Measurements from ENCODE around the gene SLC6A3. TPM values are rescaled to one million over a fixed set of nuclear protein-coding genes. Genes with fewer than 3 reads are reported as not detected.
"Not testable (repeated sequence)": the region's sequence is repeated elsewhere in the genome, so short reads cannot be mapped to it uniquely, and the experiment has no call there.

SLC6A3 gene
- total RNA-seq, 2 experiments from 2014 or later, result 0.08 TPM; not detected in 1

DNA sequence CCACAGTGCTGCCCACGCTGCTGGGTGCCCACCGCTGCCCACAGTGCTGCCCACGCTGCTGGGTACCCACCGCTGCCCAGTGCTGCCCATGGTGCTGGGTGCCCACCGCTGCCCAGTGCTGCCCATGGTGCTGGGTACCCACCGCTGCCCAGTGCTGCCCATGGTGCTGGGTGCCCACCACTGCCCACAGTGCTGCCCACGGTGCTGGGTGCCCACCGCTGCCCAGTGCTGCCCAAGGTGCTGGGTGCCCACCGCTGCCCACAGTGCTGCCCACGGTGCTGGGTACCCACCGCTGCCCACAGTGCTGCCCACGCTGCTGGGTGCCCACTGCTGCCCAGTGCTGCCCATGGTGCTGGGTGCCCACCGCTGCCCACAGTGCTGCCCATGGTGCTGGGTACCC, 22.7 kb downstream of the SLC6A3 start:
- POLR2A ChIA-PET; H3K27ac Mint-ChIP-seq; H3K36me3 Mint-ChIP-seq; H3K27me3 Mint-ChIP-seq; H3K4me3 Mint-ChIP-seq; H3K4me1 Mint-ChIP-seq; ATAC-seq (ENCODE audit: low read depth); DNase-seq: not testable (repeated sequence)
- peaks cover 11% of the 10 kb centered on the region for H3K9me3 Mint-ChIP-seq

DNA sequence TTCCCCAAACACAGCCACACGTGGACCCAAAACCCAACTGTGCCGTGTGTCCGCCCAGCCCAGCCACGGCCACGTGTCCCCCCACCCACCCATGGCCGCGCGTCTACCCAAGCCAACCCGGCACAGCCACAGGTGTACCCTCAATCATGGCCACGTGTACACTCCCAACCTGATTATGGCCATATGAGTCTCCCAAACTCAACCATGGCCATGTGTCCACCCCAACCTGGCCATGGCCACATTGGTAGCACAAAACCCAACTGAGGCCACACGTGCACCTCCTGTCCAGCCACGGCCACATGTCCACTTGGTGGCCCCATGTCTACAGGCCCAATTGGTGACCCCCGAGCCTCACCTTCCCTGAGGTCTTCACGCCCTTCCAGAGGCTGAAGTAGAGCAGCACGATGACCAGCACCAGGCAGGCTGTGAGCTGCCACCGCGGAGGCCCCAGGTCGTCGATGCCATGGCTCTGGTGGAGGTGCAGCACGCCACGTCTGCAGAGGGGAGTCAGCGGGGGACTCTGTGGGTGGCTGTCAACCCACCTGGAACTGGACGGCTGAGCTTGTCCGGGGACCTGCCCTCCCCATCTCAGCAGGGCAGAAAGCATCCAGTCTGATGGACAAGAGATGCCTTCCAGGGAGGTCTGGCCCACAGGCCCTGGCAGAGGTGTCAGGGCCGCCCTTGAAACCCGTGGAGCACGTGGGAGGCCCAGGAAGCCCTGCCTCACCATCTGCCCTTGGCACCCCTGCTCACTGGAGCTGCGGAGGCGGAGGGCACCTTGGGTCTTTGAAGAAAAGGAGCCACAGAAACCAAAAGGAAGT, 23.5 kb downstream of the SLC6A3 start:
- H3K4me1 Mint-ChIP-seq, result no peaks in the 10 kb centered on the region
- DNase-seq (no peak), ATAC-seq (ENCODE audit: low read depth) (no peak)
- no peak overlapping the region for H3K4me3 Mint-ChIP-seq
- H3K9me3 Mint-ChIP-seq, result peaks cover 9% of the 10 kb centered on the region
- no peak overlapping the region for H3K27ac Mint-ChIP-seq
- POLR2A ChIA-PET, result no interaction called here
- no peaks in the 10 kb centered on the region for H3K36me3 Mint-ChIP-seq
- H3K27me3 Mint-ChIP-seq, result no peaks in the 10 kb centered on the region

DNA sequence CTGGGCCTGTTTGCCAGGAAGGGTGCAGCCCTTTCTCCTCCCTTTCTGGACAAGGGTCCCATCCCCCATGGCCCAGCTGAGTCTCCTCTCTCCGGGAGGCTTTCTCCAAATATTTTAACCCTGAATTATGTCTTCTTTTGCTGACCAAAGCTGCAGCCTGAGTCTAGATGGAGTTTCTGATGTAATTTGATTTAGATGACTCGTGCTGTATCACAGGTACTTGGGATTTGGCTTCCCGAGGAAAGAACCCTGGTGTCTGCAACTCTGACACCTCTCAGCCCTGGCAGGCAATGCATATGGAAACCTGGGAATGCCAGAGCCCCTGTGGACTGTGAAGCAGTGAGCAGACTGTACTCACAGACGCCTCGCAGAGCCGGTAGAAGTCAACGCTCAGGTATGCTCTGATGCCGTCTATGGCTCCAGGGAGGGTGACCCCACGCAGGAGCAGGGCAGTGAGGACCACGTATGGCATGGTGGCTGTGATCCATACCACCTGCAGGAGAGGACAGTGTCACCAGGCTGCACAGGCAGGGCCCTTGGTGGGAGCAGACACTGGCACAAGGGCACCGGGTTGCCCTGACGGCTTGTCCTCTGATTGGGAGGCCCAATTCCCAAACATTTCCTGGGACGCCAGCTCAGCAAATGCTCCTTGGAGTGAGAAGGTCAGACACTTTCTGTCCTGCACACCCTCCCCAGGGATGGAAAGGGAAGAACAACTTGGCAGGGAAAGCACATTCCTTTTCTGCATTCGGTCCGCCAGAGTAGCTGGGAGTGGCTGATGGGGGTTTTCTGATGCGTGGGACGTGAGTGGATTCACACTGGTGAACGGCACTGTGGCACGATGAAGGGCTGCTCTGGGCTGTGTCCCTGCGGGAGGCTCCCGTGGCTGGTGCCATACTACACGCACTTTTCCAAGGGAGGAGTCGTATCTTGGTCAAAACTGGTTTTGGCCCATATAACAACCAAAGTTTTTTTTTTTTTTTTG, 24.7 kb downstream of the SLC6A3 start:
- no peak for DNase-seq
- no peak for ATAC-seq (ENCODE audit: low read depth)
- H3K27me3 Mint-ChIP-seq, result no peaks in the 10 kb centered on the region
- H3K4me3 Mint-ChIP-seq, result no peak overlapping the region
- H3K4me1 Mint-ChIP-seq, result no peaks in the 10 kb centered on the region
- H3K9me3 Mint-ChIP-seq, result peaks cover 4% of the 10 kb centered on the region
- H3K36me3 Mint-ChIP-seq, result no peaks in the 10 kb centered on the region
- no peak overlapping the region for H3K27ac Mint-ChIP-seq
- POLR2A ChIA-PET, result no interaction called here

DNA sequence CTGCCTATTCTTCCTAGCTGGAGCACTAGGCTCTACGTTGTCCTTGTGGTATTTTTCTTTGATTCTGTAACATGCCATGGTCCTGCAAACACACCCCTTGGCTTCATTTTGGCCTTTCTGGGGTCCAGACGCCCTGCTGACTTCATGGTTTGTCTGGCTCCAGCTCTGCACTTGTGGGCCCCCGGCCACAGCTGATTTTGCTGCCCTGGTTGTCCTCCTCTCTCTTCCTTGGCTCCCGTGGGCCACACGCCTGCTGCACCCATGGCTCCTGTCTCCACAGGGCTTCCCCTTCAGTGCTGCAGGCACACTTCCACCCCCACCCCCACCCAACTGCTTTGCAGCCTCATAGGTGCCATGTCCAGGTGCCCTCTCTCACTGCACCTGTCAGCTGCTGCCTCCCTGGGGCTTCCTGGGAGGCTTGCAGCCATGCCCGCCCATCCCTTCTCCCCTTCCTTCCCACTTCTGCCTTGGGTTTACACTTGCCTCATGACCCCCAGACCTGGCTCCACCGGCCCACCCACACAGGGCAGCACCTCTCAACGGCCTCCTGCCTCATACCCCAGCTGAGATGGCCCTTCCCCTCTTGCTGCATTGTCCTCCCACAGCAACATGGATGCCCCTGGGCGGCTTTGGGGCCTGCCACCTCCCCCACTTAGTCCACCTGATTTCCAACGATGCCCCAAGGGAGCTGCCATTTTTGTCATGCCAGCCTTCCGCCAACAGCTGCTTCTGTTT, 25.6 kb downstream of the SLC6A3 start:
- Mint-ChIP-seq H3K27ac (no peak overlapping the region), H3K4me3 (no peak overlapping the region), H3K4me1 (no peaks in the 10 kb centered on the region), H3K36me3 (no peaks in the 10 kb centered on the region), H3K27me3 (no peaks in the 10 kb centered on the region), H3K9me3 (peaks cover 2% of the 10 kb centered on the region)
- DNase-seq (no peak), ATAC-seq (ENCODE audit: low read depth) (no peak)
- POLR2A ChIA-PET, result no interaction called here

DNA sequence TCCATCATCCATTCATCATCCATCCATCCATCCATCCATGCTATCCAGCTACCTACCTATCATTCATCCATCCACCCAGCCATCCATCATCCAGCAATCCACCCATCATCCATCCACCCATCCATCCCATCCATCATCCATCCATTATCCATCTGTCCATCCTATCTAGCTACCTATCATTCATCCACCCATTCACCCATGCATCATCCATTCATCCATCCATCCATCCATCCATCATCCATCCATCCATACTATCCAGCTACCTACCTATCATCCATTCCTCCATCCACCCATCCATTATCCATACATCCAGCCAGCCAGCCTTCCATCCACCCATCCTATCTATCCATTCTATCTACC, 26.3 kb downstream of the SLC6A3 start:
- no peaks in the 10 kb centered on the region for H3K36me3 Mint-ChIP-seq
- H3K4me3 Mint-ChIP-seq, result no peak overlapping the region
- ATAC-seq (ENCODE audit: low read depth) (no peak), DNase-seq (no peak)
- no peaks in the 10 kb centered on the region for H3K27me3 Mint-ChIP-seq
- H3K9me3 Mint-ChIP-seq, result no peaks in the 10 kb centered on the region
- POLR2A ChIA-PET, result no interaction called here
- H3K4me1 Mint-ChIP-seq, result no peaks in the 10 kb centered on the region
- no peak overlapping the region for H3K27ac Mint-ChIP-seq

DNA sequence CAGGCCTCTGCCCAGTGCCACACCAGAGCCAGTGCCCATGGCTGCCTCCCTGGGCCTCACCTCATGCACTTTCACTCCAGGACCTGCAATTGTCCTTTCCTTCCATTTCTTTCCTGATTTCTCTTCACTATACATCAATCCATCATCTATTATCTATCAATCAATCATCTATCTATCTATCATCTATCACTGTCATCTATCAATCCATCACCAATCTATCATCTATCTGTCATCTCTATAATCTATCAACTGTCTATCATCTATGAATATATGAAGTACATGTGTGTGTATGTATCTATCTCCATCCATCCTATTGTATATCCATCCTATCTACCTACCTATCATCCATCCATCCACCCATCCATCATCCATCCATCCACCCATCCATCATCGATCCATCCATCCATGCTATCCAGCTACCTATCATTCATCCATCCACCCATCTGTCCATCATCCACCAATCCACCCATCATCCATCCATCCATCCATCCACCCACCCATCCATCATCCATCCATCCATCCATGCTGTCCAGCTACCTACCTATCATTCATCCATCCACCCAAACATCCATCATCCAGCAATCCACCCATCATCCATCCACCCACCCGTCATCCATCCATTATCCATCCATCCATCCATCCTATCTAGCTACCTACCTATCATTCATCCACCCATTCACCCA, 26.9 kb downstream of the SLC6A3 start:
- H3K36me3 Mint-ChIP-seq, result no peaks in the 10 kb centered on the region
- no peak overlapping the region for H3K4me3 Mint-ChIP-seq
- POLR2A ChIA-PET, result no interaction called here
- no peaks in the 10 kb centered on the region for H3K27me3 Mint-ChIP-seq
- ATAC-seq (ENCODE audit: low read depth) (no peak), DNase-seq (no peak)
- H3K27ac Mint-ChIP-seq, result no peak overlapping the region
- H3K9me3 Mint-ChIP-seq, result no peaks in the 10 kb centered on the region
- no peaks in the 10 kb centered on the region for H3K4me1 Mint-ChIP-seq

DNA sequence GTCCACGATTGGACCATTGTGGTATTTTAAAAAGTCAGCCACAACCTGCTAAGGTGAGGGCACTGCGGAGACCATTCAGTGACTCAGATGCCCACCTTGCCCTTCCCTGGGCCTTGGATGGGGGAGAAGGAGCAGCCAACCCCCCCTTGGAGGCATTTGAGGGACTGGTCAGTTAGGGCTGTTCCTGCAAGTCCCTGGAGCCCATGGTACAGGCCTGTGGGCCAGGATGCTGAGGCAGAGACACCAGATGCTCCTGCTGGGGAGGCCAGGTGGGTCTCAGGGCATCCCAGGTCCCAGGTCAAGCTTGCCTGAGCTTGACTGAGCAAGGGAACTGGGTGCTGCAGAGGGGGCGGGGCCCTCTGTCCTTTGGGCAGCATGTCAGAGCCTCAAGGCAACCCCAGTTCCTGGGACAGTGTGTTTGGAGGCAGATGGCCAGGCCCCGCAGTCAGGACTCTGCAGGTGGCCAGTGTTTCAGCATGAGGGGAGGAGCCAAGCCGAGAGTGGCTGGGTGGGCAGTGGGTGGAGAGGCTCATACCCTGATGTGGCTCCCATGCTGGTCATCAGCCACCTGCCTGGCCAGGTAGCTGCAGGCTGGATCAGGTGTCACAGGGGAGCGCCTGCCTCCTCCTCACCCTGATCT, 27.5 kb downstream of the SLC6A3 start:
- POLR2A ChIA-PET, result no interaction called here

DNA sequence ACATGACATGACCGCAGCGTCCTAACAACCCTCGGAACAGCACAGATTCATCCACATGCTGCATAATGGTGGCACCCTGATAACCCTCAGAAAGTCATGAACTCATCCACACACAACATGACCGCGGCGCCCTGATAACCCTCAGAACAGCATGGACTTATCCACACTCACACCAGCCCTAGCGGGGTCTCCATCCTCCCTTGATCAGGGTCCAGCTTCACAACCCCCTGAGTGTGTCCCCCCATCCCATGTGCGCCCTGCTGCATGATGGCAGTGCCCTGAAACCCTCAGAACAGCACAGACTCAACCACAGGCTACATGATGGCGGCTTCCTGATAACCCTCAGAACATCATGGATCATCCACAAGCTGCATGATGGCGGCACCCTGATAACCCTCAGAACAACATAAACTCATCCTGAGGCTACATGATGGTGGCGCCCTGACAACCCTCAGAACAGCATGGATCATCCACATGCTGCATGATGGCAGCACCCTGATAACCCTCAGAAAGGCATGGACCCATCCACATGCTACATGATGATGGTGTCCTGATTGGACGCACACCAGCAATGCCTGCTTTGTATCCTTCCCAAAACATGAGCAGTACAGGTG, 28.3 kb downstream of the SLC6A3 start:
- DNase-seq (no peak), ATAC-seq (ENCODE audit: low read depth) (no peak)
- no peak overlapping the region for H3K4me3 Mint-ChIP-seq
- POLR2A ChIA-PET, result no interaction called here
- H3K36me3 Mint-ChIP-seq, result no peaks in the 10 kb centered on the region
- H3K4me1 Mint-ChIP-seq, result no peaks in the 10 kb centered on the region
- H3K27me3 Mint-ChIP-seq, result no peaks in the 10 kb centered on the region
- no peaks in the 10 kb centered on the region for H3K9me3 Mint-ChIP-seq
- no peak overlapping the region for H3K27ac Mint-ChIP-seq

More for the DNA sequence above, 27.5 kb downstream of the SLC6A3 start:
- Mint-ChIP-seq H3K36me3 (no peaks in the 10 kb centered on the region), H3K9me3 (no peaks in the 10 kb centered on the region), H3K27ac (no peak overlapping the region), H3K4me3 (no peak overlapping the region), H3K4me1 (no peaks in the 10 kb centered on the region), H3K27me3 (no peaks in the 10 kb centered on the region)
- DNase-seq, result no peak
- no peak for ATAC-seq (ENCODE audit: low read depth)

DNA sequence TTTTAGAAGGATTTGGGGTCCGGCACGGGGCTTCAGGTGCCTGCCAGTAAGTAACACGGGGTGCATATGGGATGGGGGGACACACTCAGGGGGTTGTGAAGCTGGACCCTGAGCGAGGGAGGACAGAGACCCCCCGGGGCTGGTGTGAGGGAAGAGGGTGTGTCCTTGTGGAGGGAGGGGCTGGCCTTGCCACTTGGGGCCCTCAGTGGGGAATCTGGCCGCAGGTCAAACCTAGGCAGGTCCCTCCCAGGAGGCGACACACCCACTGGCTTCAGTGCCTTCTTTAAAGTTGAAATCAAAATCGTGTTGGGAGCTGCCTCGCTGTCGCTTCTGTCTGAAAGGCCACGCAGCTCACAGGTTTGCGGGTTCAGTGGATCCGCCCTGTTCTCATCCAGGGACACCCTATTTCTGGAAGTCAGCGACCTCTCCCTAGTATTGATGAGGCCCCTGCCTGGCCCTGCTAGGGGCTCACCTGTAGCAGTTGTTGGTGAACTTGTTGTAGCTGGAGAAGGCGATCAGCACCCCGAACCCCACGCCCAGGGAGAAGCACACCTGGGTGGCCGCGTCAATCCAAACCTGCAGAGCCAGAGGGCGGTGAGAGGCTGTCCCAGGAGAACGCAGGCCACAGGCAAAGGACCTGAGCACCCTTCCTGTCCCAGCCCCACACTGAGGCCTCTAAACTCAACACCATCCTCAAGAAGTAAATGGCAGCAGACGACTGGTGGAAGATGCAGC, 29.4 kb downstream of the SLC6A3 start:
- ATAC-seq (ENCODE audit: low read depth), result no peak
- no peak overlapping the region for H3K27ac Mint-ChIP-seq

DNA sequence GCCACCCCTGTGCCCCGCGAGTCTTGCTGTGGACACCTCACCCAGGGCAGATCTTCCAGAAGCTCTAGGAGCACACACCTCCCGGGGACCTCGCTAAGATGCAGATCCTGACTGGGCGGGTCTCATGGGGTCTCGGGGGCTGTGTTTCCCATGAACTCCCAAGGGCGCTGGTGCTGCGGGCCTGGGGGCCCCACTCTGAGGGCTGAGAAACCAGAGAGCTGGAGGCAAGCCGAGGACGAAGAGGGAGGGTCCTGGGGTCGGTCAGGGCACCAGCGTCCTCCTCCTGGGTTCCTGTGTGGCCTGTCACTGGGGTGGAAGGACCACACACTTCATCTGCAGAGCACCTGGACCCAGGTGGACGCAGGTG, 30.2 kb downstream of the SLC6A3 start:
- POLR2A ChIA-PET, result no interaction called here
- ATAC-seq (ENCODE audit: low read depth), result no peak
- no peaks in the 10 kb centered on the region for H3K36me3 Mint-ChIP-seq
- no peaks in the 10 kb centered on the region for H3K27me3 Mint-ChIP-seq
- DNase-seq, result no peak
- H3K4me3 Mint-ChIP-seq, result no peak overlapping the region
- no peaks in the 10 kb centered on the region for H3K9me3 Mint-ChIP-seq
- no peak overlapping the region for H3K27ac Mint-ChIP-seq
- no peaks in the 10 kb centered on the region for H3K4me1 Mint-ChIP-seq

More for the DNA sequence above, 29.4 kb downstream of the SLC6A3 start:
- no peaks in the 10 kb centered on the region for H3K27me3 Mint-ChIP-seq
- no peak for DNase-seq
- H3K36me3 Mint-ChIP-seq, result no peaks in the 10 kb centered on the region
- H3K4me1 Mint-ChIP-seq, result no peaks in the 10 kb centered on the region
- POLR2A ChIA-PET, result no interaction called here
- no peaks in the 10 kb centered on the region for H3K9me3 Mint-ChIP-seq
- no peak overlapping the region for H3K4me3 Mint-ChIP-seq

DNA sequence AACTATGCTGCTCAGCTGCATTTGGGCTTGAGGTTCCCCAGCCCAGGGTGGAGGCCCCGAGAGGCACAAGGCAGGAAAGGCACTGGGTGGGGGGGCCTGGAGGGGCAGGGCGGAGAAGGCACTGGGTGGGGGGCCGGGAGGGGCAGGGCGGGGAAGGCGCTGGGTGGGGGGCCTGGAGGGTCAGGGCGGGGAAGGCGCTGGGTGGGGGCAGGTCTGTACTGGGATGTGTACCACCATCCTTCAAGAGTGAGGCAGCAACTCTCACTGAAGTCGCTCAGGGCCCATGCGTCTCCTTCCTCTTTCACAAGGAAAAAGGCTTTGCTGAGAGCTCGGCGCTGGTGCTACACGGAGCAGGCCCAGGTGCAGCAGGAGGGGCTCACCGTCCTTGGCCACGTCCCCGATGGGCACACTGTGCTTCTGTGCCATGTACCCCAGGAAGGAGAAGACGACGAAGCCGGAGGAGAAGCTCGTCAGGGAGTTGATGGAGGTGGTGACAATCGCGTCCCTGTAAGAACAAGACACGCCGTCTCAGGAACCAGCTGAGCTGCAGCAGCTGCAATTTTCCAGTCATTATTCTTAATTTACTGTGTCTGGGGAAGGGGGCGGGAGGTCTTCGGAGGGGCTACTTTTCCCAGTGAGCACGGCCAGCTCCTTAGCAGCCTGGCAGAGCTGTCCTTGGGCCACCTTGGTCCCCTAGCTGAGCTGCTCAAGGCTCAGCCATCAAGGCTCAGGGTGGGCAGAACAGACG, 30.8 kb downstream of the SLC6A3 start:
- H3K4me1 Mint-ChIP-seq, result no peaks in the 10 kb centered on the region
- POLR2A ChIA-PET, result no interaction called here
- DNase-seq, result no peak
- no peaks in the 10 kb centered on the region for H3K9me3 Mint-ChIP-seq
- no peaks in the 10 kb centered on the region for H3K36me3 Mint-ChIP-seq
- ATAC-seq (ENCODE audit: low read depth), result no peak
- H3K4me3 Mint-ChIP-seq, result no peak overlapping the region
- no peaks in the 10 kb centered on the region for H3K27me3 Mint-ChIP-seq
- no peak overlapping the region for H3K27ac Mint-ChIP-seq
